SK-N-DZ (cell line): Measurements from ENCODE around the gene MEF2C.
"Not testable (repeated sequence)": the region's sequence is repeated elsewhere in the genome, so short reads cannot be mapped to it uniquely, and the experiment has no call there.

Source experiments
- DNase-seq: peaks from one replicate; pipeline ENCODE4 v3.0.0-alpha.2; 2015; ENCODE audit warnings: low spot score

Gene MEF2C

DNA sequence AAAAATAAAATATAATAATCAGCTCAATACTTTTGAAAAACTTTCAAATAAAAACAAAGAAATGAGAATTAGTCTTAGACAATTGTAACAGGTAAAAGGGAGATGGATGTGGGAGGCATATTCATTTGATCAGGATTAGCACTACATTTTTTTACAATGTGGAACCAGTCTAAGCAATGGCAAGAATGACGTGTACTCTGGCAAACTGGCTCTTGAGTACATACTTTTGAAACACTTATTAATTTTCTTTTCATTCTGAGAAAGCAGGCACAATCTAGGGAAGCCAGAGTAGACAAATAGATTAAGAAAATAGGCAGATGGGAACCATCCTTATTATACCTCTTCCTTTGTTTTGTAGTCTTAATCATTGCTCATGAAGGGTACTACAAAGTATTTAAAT, 79.7 kb downstream of the MEF2C start:
- no peak for DNase-seq

- no peak for DNase-seq
These were observed 82.9 kb downstream of the MEF2C start for GRCh38 chr5:88799938-88800535.

DNA sequence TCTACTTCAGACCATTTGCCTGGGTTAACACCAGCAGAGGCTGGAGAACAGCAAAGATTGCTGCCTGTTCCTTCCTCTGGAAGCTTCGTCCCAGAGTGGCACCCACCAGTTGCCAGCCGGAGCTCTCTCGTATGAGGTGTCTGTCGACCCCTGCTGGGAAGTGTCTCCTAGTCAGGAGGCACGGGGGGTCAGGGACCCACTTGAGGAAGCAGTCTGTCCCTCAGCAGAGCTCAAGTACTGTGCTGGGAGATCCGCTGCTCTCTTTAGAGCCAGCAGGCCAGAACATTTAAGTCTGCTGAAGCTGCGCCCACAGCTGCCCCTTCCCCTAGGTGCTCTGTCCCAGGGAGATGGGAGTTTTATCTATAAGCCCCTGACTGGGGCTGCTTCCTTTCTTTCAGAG, 84.1 kb downstream of the MEF2C start:
- not testable (repeated sequence) for DNase-seq

DNA sequence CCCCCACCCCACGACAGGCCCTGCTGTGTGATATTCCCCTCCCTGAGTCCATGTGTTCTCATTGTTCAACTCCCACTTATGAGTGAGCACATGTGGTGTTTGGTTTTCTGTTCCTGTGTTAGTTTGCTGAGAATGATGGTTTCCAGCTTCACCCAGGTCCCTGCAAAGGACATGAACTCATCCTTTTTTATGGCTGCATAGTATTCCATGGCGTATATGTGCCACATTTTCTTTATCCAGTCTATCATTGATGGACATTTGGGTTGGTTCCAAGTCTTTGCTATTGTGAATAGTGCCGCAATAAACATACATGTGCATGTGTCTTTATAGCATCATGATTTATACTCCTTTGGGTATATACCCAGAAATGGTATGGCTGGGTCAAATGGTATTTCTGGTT, 89.2 kb downstream of the MEF2C start:
- DNase-seq: not testable (repeated sequence)

DNA sequence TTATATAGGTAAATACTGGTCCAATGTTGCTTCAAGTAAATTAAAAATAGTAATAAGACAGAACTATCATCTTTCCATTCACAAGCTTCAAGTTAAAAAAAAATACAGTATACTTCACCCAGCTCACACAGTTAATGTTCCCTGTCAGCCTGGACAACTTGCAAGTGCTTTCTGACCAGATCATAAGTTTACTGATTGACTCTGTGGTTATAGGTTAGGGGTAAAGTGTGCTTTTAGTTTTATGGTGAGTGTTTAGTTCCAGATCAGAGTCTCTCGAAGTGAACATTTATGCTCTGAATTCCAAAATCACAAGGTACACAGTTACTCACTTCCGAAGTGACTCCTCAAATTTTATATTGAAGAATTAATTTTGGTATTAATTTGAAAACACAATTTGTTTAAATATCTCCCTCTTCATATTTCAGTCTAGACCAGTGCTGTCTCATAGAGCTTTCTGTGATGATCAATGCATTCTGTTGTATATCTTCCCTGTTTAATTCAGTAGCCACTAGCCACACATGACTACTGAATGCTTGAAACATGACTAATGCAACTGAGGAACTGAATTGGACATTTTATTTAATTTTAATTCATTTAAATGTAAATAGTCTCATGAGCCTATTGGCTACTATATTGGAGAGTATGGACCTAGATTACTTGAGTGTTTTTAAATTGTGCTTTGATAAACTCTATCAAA, 90.7 kb downstream of the MEF2C start:
- DNase-seq: no peak

GRCh38 chr5:88787856-88788255, 95.1 kb downstream of the MEF2C start:
- no peak for DNase-seq

DNA sequence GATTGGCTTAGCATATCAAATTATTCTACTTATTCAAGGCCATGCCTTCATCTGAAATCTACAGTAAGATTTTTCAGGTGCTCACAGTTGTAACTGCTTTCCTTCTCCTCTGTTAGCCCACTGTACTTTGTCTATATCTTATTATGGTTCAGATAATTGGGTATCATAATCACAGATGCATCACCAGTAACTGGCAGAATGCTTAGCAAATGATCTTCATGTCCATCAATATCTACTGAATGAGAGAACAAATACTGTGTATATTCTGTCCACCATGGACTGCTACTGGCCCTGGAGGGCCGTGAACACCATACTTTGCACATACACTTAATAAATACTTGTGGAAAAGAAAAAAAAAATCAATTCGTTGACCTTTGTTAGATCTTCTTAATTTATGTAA, 96.2 kb downstream of the MEF2C start:
- no peak for DNase-seq

GRCh38 chr5:88785746-88786565, 97.0 kb downstream of the MEF2C start:
- DNase-seq: no peak

DNA sequence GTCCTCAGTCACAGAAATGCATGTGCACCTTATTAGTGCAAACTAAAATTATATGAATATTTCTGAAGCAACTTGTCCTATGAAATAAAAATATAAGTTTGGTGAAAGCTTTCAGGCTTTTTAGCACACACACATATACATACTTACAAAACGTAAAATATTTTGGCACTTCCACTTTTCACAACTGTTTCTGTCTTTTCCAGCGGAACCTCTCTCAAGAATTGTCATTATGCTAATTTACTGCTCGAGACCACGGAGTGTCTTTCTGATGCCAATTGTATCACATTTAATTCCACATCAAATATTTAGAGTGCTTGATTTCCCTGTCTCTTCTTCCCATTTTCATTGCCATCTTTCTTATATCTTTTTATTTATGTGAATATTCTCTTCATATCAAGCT, 100.4 kb downstream of the MEF2C start:
- no peak for DNase-seq

- no peak for DNase-seq
These were observed 102.2 kb downstream of the MEF2C start for GRCh38 chr5:88780736-88781135.

DNA sequence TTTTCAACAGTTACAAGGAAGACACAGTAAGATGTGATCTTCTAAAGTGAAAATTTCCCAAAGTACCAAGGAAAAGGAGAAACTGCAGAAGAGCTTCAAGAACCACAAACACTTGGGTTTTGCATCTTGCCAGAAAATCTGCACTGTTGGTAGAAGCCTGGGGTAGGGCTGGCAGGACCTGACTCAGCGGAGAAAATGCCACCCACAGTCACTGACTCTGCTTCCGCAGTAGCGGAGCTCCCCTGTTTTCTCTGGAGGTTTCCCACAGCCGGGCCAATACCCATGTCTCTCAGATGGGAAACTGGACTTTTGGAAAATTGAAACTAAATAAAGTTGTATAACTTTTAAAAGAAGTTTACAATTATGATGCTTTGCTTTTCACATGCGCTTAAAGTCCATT, 104.2 kb downstream of the MEF2C start:
- DNase-seq: no peak

DNA sequence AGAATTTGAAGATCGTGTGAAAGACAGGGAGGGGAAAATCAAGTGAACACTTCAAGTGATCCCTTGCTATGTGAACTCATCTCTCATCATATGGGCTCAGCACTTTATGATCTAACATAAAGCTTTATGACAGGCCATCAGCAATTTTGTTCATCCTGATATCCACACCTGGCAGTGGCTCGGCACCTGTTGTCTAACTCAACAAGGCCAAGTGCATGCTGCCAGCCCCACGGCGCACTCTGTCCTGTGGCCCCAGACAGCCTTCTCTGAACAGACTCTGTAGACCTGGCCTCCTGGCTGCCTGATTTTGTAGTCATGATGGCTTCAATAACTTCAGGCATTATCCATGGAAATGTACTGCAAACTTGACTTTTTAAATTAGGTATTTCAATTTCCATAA, 106.3 kb downstream of the MEF2C start:
- no peak for DNase-seq

- DNase-seq: no peak
These were observed 110.2 kb downstream of the MEF2C start for GRCh38 chr5:88772831-88773230.

DNA sequence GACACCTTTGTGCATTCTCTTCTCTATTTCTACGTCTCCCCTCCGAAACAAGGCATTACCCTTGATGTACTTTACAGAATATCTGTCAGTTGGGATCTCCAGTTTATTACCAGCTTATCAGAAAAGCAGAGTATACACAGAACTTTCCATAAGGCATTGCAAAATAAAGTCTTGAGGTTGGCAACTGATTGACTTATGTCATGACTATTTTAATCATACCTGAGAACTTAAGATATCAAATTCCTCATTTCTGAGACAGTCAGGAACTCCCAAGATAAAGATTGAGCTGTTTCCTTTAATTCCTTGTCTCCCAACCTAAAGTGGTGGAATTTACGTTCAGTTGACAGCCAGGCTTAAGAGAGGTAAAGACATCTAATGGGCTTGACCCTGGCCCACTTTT, 110.9 kb downstream of the MEF2C start:
- DNase-seq: no peak

DNA sequence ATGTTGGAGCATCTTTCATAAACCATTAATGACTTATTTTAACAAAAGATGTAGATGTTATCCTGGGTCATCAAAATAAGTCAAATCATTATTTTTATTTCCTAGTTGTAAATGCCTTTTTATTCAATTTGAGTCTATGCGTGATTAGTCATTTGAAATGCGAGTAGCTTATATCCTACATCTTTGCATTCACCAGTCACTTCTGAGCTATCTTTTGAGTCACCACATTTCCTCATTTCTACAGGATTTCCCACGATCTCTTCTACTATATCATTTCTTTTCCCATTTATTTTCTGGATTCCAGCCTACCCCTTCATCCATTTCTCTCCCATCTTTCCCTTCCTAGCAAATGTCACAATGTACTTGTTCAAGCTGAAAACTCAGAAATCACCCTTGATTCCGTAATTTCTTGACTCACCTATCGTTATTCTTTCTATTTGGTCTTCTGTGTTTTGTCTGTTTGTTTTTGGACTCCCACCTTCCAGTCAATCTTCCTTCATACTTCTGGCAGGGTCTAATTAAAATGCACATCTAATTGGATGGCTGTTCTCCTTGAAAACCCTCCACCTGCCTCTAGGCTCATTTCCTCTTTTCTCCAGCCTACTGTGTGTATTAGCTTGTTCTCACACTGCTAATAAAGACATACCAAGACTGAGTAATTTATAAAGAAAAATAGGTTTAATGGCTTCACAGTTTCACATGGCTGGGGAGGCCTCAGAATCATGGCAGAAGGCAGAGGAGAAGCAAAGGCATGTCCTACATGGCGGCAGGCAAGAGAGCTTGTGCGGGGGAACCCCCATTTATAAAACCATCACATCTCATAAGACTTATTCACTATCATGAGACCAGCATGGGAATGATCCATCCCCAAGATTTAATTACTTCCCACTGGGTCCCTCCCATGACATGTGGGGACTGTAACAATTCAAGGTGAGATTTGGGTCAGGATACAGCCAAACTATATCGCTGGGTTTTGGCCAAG, 112.4 kb downstream of the MEF2C start:
- DNase-seq: no peak

DNA sequence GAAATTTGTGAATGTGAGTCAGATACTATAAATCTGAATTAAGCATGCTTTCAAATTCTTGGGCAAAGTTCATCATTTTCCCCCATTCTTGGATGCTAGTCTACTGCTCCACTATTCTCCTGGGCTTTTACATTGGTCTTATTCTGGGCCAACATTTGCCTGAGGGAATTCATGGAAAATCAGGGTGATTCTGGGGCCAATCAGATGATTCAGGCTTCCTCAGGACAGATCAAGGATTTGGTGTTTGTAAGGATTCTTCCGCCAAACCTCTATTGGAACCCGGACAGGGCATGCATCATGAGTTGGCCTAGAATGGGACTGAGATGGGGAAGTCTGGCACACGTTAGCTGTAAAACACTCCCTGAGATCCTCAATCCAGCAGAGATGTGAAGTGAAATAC, 113.8 kb downstream of the MEF2C start:
- no peak for DNase-seq

GRCh38 chr5:88768411-88768810, 114.6 kb downstream of the MEF2C start:
- DNase-seq: no peak

DNA sequence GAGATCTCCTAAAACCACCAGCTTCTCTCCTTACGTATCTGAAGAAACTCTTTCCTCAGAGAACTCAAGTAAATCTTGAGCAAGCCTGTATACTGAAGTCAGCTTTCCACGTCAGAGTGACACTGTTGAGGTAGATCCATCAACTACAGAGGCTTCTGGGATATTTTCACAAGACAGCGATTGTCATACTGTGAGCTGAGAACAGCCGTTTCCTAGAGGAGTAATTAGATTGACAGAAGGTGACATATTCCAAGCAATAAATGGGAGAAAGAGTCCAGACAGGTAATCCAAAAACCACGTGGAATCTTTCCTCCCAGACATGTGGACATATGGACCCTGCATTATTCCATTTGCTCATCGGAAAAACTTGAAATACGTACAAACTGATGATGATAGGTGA, 117.2 kb downstream of the MEF2C start:
- no peak for DNase-seq

DNA sequence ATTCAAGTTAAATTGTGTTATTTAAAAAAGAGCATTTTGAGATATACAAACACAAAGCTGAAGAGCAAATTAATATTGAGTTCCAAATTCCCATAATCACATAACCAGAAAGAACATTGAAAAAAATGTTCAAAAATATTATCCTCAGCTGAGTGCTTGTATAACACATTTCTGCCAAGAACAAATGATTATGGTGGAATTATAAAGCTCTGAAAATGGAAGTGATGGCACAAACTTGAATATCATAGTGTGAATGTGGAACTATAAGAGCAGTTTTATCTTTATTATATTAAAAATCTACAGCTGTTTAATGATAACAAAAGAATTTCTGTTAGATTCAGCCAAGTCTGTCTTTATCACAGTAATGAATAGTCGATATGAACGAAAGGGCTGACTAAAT, 117.8 kb downstream of the MEF2C start:
- no peak for DNase-seq

- DNase-seq: no peak
These were observed 121.0 kb downstream of the MEF2C start for GRCh38 chr5:88761939-88762338.

- no peak for DNase-seq
These were observed 121.6 kb downstream of the MEF2C start for GRCh38 chr5:88761269-88761850.
